HG03108 (cell line): Measurements from ENCODE around the gene VAMP2.
A peak's percentile ranks its signal among the peaks of the same experiment; 100 is the strongest.

Experiments used
- ATAC-seq: cut with Tn5 transposase; IDR thresholded peaks from one replicate; pipeline ENCODE4 v1.9.1; 2021; ENCODE audit warnings: moderate library complexity; ENCODE audit not compliant: unreplicated experiment

VAMP2 gene, protein sequence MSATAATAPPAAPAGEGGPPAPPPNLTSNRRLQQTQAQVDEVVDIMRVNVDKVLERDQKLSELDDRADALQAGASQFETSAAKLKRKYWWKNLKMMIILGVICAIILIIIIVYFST

DNA sequence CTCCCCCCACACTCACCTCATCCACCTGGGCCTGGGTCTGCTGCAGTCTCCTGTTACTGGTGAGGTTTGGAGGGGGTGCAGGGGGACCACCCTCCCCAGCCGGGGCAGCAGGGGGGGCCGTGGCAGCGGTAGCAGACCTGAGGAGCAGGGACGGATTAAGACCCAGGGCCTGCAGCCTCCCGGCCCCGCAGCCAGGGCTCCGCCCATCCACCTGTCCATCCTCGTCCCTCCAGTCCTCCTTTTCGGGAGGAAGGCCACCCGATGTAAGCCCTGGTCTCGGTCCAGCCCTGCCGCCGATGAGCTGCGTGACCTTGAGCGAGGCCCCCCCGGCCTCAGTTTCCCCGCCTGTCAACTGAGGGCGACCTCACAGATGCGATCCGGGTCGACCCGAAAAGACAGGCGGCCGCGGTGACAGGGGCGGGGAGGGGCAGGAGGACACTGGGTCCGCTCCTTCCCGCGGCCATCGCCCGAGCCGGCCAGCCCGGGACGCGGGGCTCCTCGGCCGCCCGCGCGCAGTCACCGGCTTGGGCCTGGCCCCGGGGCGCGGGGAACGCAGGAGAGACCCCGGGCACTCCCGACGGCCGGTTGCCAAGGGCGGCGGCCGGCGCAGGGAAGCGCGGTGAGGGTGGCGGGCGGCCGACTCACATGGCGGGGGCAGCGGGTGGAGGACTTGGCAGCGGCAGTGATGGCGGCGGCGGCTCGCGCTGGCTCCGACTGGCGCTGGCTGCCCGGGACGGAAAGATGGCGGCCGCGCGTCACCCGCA is at the start of gene VAMP2:
VAMP2 (minus strand) TSS at position 716 of the 764 bp plus-strand sequence; CDS start at position 647, 69 bp downstream.
- ATAC-seq: peak; percentile 28

- ATAC-seq: peak; percentile 8
These were observed 48.2 kb upstream of the VAMP2 start for GRCh38 chr17:8210761-8211458.

DNA sequence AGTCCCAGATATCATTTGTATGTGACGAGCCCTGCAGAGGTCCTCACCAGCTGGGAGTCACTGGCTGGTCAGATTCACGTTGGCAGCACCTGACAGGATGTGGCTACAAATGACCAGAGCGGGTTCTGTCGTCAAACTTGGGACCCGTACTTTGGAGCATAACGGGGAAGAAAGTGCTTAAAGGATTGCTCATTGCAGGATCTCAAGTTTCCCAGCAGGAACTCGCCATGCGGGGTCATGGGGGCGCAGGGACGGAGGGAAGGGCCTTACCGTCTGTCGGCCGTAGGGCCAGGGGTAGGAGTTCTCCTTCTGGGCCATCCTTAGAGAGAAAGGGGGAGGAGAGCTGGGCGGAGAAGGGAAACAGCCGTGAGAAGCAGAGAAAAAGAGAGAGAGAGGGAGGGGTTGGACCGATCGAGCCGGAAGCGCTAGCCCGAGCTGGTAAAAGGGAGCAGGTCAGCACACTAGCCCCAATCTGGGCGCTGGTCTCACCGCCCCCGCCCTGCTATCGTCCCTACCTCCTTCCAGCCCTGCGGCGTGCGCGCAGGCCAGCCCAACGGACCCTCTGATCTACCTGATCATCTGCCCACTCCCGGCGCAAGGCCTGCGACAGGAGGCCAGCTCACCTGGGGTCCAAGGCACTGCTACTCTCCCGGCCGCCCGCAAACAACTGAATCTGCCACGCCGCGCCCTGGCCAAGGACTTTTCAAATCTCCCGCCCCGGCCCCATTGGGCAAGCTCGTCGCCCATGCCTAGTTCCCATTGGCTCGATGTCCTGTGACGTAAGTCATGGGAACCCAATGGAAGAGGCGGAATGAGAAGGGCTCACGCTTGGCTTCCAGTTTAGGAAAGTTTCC is 47.4 kb upstream of the VAMP2 start, which contains the start of gene AURKB:
AURKB (minus strand) TSS at position 669 of the 854 bp plus-strand sequence; CDS start at position 318, 351 bp downstream.
- peak; percentile 86 for ATAC-seq

GRCh38 chr17:8206536-8206935 is 43.8 kb upstream of the VAMP2 start:
- ATAC-seq: no peak

DNA sequence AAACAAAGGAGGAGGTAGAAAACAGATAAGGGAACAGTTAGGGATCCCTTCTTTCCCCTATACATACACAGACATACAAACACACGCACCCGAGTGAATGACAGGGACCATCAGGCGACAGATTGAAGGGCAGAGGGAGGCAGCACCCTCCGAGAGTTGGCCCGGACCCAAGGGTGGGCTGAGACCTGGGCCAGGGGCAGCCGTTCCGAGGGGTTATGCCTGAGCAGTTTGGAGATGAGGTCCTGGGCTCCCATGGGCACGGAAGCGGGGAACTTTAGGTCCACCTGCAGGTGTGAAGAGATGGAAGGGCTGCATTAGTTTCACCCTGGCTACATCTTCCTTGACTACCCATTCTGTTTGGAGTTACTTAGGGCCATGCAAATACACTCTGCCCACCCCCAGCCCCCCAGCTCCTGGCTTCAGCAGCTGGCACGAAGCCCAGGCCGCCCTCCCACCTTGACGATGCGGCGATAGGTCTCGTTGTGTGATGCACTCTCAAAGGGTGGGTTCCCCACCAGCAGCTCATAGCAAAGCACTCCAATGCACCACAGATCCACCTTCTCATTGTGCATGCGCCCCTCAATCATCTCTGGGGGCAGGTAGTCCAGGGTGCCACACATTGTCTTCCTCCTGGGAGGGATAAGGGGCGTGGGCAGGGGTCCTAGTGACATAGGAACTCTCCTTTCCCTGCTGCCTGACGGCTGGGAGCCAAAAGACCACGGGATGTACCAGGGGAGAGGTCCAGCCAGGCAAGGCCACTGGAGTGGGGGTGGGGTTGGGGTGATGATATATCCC is 42.2 kb upstream of the VAMP2 start:
- ATAC-seq: no peak

GRCh38 chr17:8192070-8192815 is 29.5 kb upstream of the VAMP2 start:
- no peak for ATAC-seq

GRCh38 chr17:8190506-8190905 is 27.8 kb upstream of the VAMP2 start:
- ATAC-seq: no peak

DNA sequence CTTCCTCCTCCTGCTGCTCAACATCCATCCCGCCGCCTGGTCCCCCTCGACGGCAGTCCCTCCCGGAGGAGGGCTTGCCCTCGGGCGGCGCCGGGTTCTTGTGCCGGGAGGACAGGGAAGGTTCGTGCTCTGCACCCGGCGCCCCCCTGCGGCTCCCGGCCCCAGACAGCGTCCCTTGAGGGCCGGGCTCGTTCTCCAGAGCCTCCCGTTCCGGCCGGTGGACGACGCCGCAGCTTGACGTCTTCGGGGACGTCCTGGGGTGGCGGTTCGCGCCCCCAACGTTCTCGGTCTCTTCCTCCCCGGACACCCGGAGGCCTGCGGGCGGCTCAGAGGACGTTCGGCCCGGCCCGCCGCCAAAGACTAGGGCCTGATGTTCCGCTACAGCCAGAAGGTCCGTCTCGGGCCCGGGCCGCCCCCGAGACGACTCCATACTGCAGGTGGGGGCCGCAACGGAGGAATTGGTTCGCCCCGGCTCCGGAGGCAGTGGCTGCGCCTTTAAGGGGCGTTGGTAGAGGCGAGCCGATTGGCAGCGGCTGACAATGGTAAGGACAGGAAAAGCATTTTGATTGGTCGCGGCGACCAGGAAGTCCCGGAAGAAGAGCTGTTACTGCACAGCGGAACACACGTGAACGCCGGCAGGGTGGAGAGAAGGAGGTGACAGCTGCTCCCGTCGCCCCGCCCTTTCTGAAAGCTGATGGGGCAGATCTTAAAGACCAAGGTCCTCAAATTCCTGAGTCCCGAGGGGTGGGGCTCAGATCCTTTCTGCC is 27.1 kb upstream of the VAMP2 start, which contains the start of gene BORCS6:
BORCS6 (minus strand) TSS at position 470 of the 767 bp plus-strand sequence; CDS start at position 430, 40 bp downstream.
- peak; percentile 42 for ATAC-seq

GRCh38 chr17:8189041-8189710 is 26.4 kb upstream of the VAMP2 start:
- no peak for ATAC-seq

GRCh38 chr17:8188263-8188839 is 25.6 kb upstream of the VAMP2 start:
- no peak for ATAC-seq

- no peak for ATAC-seq
These were observed 24.9 kb upstream of the VAMP2 start for GRCh38 chr17:8187517-8188262.

DNA sequence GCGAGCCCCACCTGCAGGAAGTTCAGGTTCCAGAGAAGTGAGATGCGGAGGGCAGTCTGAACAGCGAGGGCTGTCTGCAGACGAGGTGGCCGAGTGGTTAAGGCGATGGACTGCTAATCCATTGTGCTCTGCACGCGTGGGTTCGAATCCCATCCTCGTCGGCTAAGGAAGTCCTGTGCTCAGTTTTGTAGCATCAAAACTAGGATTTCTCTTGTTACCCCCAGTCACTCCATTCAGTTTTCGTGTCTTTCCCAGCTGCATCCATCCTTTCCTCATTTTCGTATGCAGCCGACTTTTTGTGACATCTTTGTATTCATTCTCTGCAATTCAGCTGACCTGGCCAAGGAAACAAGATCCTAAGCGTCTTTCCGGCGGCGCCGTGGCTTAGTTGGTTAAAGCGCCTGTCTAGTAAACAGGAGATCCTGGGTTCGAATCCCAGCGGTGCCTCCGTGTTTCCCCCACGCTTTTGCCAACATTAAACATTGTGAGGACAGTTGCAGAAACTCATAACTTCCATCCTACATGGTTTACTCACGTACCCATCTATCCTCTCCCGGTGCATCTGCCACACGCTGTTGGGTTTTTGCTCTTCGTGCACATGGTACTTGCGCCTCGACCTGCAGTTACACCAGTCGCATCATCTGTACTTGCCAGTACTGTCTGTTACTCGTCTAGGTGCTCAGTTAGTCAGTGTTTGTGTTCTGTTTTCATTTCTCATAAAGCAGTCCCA is 24.2 kb upstream of the VAMP2 start:
- ATAC-seq: peak; percentile 21

- no peak for ATAC-seq
These were observed 23.7 kb upstream of the VAMP2 start for GRCh38 chr17:8186446-8186786.

- ATAC-seq: no peak
These were observed 23.1 kb upstream of the VAMP2 start for GRCh38 chr17:8185582-8186445.

GRCh38 chr17:8176998-8177731 is 14.4 kb upstream of the VAMP2 start:
- no peak for ATAC-seq
